Measurements from ENCODE around the gene PLEKHG5.

The PLEKHG5 gene, protein sequence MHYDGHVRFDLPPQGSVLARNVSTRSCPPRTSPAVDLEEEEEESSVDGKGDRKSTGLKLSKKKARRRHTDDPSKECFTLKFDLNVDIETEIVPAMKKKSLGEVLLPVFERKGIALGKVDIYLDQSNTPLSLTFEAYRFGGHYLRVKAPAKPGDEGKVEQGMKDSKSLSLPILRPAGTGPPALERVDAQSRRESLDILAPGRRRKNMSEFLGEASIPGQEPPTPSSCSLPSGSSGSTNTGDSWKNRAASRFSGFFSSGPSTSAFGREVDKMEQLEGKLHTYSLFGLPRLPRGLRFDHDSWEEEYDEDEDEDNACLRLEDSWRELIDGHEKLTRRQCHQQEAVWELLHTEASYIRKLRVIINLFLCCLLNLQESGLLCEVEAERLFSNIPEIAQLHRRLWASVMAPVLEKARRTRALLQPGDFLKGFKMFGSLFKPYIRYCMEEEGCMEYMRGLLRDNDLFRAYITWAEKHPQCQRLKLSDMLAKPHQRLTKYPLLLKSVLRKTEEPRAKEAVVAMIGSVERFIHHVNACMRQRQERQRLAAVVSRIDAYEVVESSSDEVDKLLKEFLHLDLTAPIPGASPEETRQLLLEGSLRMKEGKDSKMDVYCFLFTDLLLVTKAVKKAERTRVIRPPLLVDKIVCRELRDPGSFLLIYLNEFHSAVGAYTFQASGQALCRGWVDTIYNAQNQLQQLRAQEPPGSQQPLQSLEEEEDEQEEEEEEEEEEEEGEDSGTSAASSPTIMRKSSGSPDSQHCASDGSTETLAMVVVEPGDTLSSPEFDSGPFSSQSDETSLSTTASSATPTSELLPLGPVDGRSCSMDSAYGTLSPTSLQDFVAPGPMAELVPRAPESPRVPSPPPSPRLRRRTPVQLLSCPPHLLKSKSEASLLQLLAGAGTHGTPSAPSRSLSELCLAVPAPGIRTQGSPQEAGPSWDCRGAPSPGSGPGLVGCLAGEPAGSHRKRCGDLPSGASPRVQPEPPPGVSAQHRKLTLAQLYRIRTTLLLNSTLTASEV

DNA sequence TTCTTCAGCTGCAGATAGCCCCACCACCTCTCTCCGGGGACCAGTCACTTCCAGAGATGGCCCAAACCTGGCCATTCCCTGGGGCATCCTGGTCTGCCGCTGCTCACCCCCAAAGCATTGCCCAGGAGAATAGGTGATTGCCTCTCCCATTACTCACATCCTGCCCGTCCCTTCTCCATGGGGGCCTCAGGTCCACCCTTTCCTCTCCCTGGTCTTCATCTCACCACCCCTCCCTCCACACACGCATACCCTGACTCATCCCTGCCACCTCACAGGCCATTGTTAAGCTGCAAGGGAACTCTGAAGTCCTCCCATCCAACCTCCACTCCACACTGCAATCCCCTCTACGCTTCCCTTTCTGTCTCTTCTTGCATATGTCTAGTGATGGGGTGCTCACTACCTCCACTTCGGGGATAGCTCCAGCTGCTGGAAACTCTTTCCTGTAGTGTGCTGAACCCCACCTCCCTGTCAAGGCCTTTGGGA, at the start of gene PLEKHG5:
PLEKHG5 (minus strand) TSS at position 188 of the 483 bp plus-strand sequence. CDS start 14,096 bp downstream, outside the sequence.
- DNase-seq: no peak

DNA sequence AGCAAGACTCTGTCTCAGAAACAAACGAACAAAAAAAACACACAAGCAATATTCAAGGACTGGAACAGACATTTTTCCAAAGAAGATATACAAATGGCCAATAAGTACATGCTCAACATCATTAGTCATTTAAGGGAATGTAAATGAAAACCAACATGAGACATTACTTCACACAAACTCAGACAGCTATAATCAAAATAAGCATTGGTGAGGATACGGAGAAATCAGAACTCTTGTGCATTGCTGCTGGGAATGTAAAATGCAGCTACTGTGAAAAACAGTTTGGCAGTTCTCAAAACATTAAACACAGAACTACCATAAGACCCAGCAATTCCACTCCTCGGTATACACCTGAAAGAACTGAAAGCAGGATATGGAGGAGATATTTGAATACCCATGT, 47.5 kb upstream of the PLEKHG5 start:
- peak; percentile 85 for DNase-seq

DNA sequence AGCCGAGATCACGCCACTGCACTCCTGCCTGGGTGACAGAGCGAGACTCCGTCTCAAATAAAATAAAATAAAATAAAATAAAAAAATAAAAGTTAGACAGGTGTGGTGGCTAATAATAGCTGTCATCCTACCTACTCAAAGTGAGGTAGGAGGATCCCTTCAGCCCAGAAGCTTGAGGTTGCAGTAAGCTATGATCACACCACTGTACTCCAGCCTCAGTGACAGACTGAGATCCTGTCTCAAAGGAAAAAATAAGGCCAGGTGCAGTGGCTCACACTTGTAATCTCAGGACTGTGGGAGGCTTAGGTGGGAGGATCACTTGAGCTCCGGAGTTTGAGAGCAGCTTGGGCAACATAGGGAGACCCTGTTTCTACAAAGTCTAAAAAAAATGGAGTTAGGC, 44.8 kb upstream of the PLEKHG5 start:
- no peak for DNase-seq

DNA sequence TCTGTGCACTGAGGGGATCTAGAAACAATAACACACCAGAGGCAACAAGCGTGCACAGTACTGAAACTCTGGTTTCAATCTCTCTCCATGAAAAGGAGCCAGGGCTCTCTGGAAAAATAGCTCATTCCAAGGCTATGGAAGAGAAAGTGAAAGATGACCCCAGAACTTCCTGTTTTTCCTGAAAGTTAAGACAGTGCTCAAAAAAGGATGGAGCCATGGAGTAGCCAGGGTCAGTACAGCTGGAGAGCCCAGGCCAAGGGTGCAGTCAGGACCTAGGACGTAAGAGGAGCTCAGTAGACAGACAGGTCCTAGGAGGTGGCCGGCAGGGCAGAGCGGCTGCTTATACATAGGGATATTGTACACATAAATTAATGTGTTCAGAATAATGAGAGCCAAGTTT, 43.7 kb upstream of the PLEKHG5 start:
- no peak for DNase-seq

DNA sequence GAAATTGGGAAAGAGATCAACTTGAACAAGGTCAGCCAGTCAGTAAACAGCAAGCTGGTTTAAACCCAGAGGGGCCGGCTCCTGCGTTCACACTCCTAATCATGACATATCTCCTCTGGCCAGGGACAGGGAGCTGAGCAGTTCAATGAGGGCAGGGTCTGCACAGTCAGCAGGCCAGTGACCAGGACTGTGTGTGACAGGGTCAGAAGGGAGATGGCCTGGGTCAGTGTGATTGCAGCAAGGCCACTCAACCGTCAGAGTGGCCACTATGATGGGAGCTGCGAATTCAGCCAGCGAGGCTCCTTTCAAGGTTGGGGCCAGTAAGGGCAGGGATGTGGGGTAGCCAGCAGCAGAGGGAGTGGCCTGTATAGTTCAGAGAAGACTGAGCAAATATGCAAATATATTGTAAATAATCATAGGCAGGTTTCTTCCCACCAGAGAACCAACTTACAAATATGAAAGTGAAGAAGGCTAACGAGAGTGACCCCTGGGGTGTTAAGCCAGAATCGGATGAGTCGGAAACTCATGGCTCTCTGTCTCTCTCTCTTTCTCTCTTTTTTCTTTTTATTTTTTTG, 42.9 kb upstream of the PLEKHG5 start:
- DNase-seq: no peak

DNA sequence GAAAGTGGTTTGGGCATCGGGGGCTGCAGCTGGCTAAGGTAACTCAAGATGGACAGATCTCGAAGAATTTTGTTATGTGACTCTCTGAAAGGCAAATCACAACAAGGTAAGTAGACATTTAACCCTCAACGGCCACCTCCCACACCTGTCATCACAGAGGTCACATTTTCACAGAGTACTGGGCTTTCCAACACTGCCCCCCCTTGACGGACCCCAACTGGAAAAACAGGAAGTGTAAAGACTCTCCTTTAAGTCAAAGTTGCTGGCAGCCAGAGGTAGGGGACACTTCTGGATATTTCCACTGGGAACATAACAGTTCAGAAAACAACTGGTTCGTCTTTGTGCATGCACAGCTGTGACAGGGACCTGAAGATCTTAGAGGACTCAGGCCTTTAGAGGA, 40.5 kb upstream of the PLEKHG5 start:
- DNase-seq: no peak

DNA sequence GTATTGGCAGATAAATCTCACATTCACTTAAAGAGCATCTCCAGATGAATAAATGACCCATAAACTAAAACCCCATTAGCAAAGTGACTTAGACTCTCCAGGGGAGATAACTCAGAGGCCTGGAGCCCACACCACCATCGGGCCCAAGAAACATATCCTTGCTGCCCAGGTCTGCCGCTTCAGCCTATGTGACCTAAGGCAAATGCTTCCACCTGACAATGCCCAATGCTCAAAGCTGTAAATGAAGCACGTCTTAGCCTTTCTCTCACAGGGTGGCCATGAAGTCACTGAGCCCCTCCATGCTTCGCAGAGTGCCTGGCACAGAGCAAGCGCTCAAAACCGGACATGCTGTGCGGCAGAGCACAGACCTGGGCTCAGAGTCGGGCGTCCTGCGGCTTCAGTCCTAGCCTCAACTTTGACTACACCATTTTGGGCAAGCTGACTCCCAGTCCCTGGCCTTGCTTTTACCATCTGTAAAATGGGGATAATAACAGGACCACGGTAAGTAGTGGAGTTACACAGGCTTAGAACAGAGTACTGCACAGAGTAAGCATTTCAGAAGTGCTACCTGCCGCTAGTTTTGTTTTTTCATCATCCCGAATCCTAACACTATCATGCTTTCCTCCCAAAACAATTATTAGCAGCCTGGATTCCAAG, 39.2 kb upstream of the PLEKHG5 start:
- DNase-seq: no peak

DNA sequence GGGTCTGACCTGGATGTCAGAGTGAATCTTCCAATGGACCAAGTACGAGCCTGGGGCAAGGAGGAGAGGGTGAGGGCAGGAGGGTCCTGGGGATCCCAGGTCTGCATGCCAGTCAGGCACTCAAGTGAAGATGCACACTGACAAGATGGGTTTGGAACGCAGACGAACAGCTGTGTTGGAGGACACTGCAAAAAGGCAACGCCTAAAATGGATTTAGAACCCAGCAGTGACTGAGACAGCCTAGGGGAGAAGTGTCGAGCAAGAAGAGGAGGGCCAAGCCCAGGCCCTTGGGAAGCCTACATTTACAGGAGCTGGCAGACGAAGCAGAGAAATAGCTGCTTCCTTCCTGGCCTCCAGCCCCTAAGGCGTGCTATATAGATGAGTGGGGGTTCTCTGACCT, 37.0 kb upstream of the PLEKHG5 start:
- no peak for DNase-seq

DNA sequence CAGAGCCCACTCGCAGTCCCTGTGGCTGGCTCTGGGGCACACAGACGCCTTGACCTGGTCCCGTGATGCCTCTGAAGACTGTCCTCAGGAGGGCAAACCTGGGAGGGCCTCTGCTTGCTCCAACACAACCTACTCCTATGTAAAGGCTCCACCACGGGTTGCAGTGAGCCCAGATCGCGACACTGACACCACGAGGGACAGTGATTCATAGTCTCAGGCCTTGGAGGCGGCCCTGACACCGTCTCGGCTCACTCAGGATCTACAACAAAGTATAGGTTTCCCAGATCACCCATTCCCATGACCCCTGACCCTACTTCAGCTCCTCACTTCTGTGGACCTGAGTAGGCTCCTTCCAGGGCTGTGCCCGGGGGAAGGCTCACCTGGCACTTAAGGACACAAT, 34.8 kb upstream of the PLEKHG5 start:
- DNase-seq: no peak

DNA sequence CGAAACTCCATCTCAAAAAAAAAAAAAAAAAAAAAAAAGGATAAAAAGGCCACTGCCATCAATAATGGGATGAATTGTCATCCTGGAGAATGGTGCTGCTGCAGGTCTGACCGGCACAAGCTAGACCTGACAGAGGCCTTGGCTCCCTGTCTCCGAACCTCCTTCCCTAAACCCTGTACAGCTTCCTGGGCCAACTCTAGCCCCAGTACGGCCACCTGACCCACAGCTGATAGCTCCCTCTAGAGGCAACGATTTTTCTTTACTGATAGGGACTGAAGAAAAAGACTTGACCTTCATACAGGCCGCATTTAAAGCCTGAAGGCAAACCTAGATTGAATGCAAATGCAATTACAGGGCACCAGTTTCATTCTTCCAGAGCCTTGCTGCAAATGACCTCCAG, 32.1 kb upstream of the PLEKHG5 start:
- peak; percentile 28 for DNase-seq

DNA sequence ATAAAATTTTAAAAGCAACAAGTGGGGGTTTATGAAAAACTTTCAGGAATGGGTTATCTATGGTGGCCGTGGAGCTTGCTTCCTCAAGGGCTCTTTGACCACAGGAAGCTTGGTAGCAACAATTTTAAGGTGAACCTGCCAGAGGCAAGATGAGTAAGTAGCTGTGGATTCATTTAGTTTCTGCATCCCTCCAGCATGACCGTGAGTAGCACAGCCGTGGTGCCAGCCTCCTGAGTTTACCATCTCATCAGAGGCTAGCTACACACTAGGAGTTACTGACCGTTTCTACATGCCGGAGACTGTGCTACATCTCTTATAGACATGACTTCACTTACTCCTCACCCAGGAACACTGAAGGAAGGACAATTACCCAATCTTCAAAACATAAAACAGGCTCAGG, 30.1 kb upstream of the PLEKHG5 start:
- DNase-seq: no peak

DNA sequence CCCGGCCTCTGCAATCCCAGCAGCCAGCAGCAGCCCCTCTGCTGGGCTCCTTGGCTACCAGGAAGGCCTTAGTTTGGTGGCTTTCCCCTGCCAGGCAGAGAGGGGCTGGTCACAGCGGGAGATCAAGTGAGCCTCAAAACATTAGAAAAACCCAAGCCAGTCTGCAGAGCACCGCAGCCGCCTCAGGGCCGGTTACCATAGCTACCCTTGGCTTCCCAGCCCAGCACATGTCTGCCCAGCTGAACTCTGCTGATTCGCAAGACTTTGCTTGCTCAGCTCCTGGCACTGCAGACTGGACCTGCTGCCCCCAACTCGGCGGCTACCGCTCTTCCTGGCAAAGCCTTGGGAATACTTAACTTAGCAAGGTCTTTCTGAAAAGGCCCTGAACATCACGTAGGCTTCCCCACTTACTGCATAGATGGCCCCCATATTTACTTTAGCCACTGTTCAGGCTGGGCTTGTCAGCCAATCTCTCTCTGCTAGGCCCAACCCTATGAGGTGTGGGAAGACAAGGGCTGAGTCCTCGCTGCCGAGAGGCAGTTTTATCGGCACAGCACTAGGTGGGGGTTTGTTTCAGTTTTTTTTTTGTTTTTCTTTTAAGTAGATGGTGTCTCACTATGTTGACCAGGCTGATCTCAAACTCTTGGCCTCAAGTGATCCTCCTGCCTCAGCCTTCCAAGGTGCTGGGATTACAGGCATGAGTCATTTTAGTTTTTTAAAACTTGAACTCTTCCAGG, 28.6 kb upstream of the PLEKHG5 start:
- no peak for DNase-seq

DNA sequence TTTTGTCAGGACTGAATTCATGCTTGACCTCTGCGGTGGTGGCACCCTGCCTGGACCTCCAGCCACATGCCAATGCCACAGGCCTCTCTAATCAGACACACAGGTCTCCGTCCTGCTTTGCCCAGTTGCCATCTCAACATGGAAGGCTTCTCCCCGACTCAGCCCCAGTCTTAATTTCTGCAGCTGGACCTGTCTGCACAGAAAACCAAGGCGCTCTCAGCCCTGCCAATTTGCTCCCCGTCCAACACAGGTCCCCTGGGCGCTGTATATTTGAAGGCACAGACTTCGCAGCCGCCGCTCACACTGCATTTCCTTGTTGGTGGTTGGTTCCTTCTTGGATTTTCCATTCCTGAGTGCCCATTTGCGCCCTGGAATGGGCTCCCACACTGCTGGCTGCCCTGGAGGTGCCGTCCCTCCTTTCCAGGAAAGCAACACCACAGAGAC, 28.0 kb upstream of the PLEKHG5 start:
- no peak for DNase-seq

DNA sequence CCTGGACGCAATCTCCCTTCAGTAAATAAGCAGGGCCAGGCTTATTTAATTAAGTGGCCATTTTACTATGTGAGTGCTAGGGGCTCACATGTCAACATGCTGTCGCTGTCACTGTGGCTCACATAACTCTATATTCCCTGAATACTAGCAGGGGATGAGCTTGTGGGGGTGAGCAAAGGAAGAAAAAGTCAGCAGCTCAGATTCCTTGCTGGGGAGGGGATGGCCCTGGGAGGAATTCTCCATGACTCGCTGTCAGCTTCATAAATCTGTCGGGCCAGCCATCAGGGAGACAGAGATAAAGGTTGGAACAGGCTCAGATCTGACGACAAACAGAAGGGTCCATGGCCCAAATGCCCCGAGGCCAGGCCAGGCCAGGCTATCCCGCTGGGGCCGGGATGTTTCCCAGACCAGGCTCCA, 26.0 kb upstream of the PLEKHG5 start:
- peak; percentile 31 for DNase-seq

DNA sequence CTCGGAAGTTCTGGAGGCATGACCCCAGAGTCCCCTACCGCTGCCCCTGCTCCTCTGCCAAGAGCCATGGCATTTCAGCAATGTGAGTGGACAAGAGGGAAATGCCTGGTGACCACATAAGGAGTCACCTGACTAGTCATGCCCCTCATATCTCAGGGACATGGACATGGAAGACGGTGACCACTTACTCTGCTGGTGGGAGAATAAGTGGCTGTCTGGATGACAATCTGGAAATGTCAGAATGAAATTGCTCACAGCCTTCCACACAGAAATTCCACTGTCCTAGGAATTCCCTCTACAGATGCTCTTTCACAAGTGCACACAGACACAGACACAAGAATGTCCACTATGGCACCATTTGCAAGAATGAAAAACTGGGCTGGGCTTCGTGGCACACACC, 24.3 kb upstream of the PLEKHG5 start:
- no peak for DNase-seq

DNA sequence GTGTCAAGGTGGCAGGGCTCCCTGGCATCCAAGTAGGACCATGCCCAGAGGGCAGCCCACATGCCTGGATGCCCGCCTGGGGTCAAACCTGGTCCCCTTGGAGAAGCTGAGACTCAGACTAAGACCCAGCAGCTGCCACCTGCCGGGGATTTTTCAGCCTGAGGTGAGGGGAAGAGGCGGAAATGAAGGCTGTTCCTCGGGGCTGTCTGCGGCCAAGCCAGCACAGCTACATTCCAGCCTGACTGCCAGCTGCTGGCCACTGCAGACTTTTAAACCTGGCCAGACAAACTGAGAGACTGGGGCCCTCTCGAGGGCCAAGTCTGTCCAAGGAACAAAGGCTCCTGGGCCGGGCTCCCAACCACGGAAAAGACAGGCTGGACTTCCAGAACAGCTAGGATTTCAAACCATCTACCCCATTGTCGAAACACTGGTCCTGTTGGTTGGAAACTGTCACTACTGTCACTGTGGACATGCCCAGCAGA, 21.9 kb upstream of the PLEKHG5 start:
- no peak for DNase-seq

DNA sequence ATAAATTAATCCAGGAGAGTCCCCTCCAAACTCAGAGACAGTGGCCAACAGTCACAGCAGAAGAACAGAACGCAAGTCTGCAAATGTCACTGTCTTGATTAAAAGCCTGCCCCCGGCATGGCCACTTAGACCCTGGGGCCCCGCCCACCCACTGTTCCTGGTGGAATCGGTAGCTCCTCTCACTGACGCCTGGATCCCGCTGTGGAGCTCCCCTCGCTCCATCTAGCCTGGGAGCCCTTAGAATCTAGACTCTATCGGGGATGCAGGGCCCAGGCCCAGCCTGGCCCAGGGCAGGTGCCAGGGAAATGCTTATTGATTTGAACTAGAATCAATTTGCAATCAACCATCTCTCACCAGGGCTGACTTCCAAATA, 21.4 kb upstream of the PLEKHG5 start:
- DNase-seq: no peak

DNA sequence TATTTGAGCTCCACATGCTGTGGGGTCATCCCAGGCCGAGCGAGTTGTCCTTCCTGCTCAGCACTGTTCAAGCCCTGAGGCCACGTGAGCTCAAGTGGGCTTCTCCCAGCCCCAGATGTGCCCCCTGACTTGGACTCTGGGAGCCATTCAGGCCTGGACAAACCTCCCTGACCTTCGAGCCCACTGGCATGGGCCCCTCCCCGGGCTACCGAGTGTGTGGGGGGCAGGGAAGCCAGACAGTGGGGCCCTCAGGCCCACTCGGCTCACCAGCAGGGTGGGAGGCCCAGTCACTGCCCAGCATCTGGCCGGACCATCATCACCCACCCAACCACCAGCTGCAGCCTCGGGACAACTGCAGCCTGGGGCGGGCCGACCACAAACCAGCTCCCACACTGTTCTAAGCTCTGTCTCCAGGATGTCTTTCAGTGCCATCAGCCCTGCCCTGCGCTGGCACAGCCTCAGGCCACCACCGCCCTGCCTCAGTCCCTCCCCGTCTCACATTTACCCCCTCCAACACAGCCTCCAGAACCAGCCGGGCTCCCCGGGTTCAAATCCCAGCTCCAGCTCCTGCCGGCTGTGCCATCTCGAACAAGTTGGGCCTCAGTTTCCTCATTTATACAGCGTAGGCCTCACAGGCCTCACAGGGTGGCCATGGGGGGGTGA, 20.9 kb upstream of the PLEKHG5 start:
- no peak for DNase-seq

DNA sequence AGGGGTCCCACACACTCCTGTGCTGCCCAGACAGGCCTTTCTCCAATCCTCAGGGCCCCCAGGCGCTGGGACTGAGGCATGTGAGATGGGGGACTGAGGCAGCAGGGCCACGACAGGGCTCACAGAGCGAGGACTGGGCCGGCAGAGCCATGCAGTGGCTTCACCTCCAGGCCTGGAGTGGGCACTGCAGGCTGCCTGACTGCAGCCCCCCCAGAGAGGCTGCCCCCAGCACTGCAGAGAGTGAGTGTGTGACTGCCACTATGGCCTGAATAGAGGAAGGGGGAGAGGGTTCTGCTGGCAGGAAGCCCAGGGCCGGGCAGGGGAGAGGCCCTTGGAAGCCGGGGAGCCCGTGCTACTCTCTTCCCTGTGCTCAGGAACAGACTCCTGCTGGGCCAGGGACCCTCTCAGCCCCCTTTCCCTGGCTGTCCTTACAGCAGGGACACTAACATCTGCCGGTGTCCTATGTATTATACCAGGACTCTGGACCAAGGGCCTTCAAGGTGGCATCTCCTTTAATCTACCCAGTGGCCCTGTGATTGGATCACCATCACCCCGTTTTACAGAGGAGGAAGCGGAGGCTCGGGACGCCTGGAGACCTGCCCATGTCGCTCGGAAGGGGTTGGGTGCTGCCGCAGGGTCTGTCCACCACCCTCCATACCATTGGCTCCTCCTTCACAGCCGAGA, 20.2 kb upstream of the PLEKHG5 start:
- no peak for DNase-seq

DNA sequence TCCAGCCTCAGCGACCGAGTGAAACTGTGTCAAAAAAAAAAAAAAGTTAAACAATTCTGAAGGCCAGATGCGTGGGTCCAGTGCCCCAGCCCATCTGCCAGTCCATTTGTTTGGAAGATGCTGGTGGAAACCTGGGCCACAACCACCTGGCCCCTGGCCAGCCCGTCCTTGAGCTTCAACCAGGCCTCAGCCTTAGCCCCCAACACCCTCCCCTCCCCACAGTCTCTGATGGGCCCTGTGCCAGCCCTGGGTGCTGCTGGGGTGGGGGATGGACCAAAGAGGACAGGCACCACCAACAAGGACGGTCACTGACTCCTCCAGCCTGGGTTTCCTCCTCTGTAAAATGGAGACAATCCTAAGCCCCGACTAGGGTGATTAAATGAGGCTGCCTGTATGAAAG, 19.6 kb upstream of the PLEKHG5 start:
- DNase-seq: no peak

DNA sequence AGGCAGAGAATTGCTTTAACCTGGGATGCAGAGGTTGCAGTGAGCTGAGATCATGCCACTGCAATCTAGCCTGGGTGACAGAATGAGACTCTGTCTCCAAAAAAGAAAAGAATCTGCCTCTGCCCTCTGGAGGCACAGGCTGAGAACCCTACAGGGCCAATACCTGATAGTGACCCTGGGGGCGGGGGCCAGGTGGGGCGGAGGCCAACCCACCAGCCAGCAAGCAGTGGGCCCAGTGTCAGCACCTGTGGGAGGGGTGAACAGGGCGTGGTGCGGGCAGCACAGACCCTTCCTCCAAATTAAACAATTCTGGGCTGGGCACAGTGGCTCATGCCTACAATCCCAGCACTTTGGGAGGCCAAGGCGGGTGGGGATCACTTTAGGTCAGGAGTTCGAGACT, 19.0 kb upstream of the PLEKHG5 start:
- no peak for DNase-seq
